ENCODE measurements around the gene GPRIN1. TPM values are rescaled to one million over a fixed set of nuclear protein-coding genes. Genes with fewer than 3 reads are reported as not detected.

The GPRIN1 gene
- total RNA-seq, 4 donors from 2014 or later: 0.16 to 1.1 (median 0.63) TPM

GRCh38 chr5:176656467-176656990 lies 46.6 kb upstream of the GPRIN1 start:
- Histone ChIP-seq H3K27ac (no peak overlapping the region), H3K4me3 (no peak overlapping the region), H3K36me3 (peaks cover 0 to 56% of the 10 kb centered on the region in 2 donors), H3K27me3 (peaks cover 5% of the 10 kb centered on the region), H3K9me3 (no peaks in the 10 kb centered on the region), H3K4me1 (peaks cover 0 to 27% (median 15%) of the 10 kb centered on the region in 3 donors)
- no peak for ATAC-seq
- TF ChIP-seq POLR2A (IDR thresholded peaks at IDR 0.05): no peak
- WGBS, 2 donors (ENCODE audit: low coverage in 1 of 2): 81 to 100% methylated on average over 1 to 3 of the region's 13 CpGs

- Histone ChIP-seq H3K9me3 (no peaks in the 10 kb centered on the region), H3K27me3 (no peaks in the 10 kb centered on the region), H3K4me3 (no peak overlapping the region), H3K4me1 (peaks cover 0 to 28% (median 12%) of the 10 kb centered on the region in 3 donors), H3K27ac (no peak overlapping the region), H3K36me3 (peaks cover 0 to 56% of the 10 kb centered on the region in 2 donors)
- TF ChIP-seq CTCF (IDR thresholded peaks at IDR 0.05) (no peak), EP300 (IDR thresholded peaks at IDR 0.05) (no peak), POLR2A (IDR thresholded peaks at IDR 0.05) (no peak), POLR2AphosphoS5 (IDR thresholded peaks at IDR 0.05) (no peak)
- no peak for ATAC-seq
- WGBS, 2 donors (ENCODE audit: low coverage in 1 of 2): 72% methylated on average over 3 of the region's 14 CpGs; no CpG with 5 or more reads in 1 of the 2 donors
Measured at GRCh38 chr5:176654856-176655255, 44.9 kb upstream of the GPRIN1 start.

- no peaks in the 10 kb centered on the region for H3K27me3 ChIP-seq
- 74 to 83% methylated on average over 6 to 7 of the region's 18 CpGs for WGBS, 2 donors (ENCODE audit: low coverage in 1 of 2)
- no peak overlapping the region for H3K27ac ChIP-seq
- no peaks in the 10 kb centered on the region for H3K9me3 ChIP-seq
- TF ChIP-seq CTCF (IDR thresholded peaks at IDR 0.05): no peak
- TF ChIP-seq POLR2A (IDR thresholded peaks at IDR 0.05): no peak
- TF ChIP-seq EP300 (IDR thresholded peaks at IDR 0.05): no peak
- TF ChIP-seq POLR2AphosphoS5 (IDR thresholded peaks at IDR 0.05): no peak
- H3K36me3 ChIP-seq: peaks cover 0 to 56% of the 10 kb centered on the region in 2 donors
- no peak for ATAC-seq
- no peak overlapping the region for H3K4me3 ChIP-seq
- H3K4me1 ChIP-seq: peaks cover 0 to 32% (median 8%) of the 10 kb centered on the region in 3 donors
Measured at GRCh38 chr5:176653401-176654385, 43.7 kb upstream of the GPRIN1 start.

- Histone ChIP-seq H3K9me3 (no peaks in the 10 kb centered on the region), H3K36me3 (peaks cover 0 to 49% of the 10 kb centered on the region in 2 donors), H3K4me3 (no peak overlapping the region), H3K27ac (no peak overlapping the region), H3K4me1 (peaks cover 0 to 35% (median 12%) of the 10 kb centered on the region in 3 donors), H3K27me3 (no peaks in the 10 kb centered on the region)
- 60 to 82% methylated on average over 2 to 7 of the region's 8 CpGs for WGBS, 2 donors (ENCODE audit: low coverage in 1 of 2)
- no peak for TF ChIP-seq POLR2A (IDR thresholded peaks at IDR 0.05)
- no peak for TF ChIP-seq POLR2AphosphoS5 (IDR thresholded peaks at IDR 0.05)
- TF ChIP-seq CTCF (IDR thresholded peaks at IDR 0.05): no peak
- no peak for TF ChIP-seq EP300 (IDR thresholded peaks at IDR 0.05)
- ATAC-seq: no peak
Measured at GRCh38 chr5:176652136-176652535, 42.2 kb upstream of the GPRIN1 start.

- peaks cover 0 to 40% (median 12%) of the 10 kb centered on the region in 3 donors for H3K4me1 ChIP-seq
- no peaks in the 10 kb centered on the region for H3K9me3 ChIP-seq
- TF ChIP-seq CTCF (IDR thresholded peaks at IDR 0.05): no peak
- no peak for TF ChIP-seq EP300 (IDR thresholded peaks at IDR 0.05)
- TF ChIP-seq POLR2A (IDR thresholded peaks at IDR 0.05): no peak
- no peak for TF ChIP-seq POLR2AphosphoS5 (IDR thresholded peaks at IDR 0.05)
- 87% methylated on average over 4 of the region's 17 CpGs; no CpG with 5 or more reads in 1 of the 2 donors for WGBS, 2 donors (ENCODE audit: low coverage in 1 of 2)
- no peaks in the 10 kb centered on the region for H3K27me3 ChIP-seq
- H3K27ac ChIP-seq: no peak overlapping the region
- H3K4me3 ChIP-seq: no peak overlapping the region
- ATAC-seq: no peak
- peaks cover 0 to 43% of the 10 kb centered on the region in 2 donors for H3K36me3 ChIP-seq
Measured at GRCh38 chr5:176651472-176651980, 41.6 kb upstream of the GPRIN1 start.
